ENCODE data around the gene SH3BP1. TPM values are rescaled to one million over a fixed set of nuclear protein-coding genes. Genes with fewer than 3 reads are reported as not detected.

The SH3BP1 gene
- total and polyA plus RNA-seq, 2 donors from 2014 or later: 2.2 to 12.8 TPM

DNA sequence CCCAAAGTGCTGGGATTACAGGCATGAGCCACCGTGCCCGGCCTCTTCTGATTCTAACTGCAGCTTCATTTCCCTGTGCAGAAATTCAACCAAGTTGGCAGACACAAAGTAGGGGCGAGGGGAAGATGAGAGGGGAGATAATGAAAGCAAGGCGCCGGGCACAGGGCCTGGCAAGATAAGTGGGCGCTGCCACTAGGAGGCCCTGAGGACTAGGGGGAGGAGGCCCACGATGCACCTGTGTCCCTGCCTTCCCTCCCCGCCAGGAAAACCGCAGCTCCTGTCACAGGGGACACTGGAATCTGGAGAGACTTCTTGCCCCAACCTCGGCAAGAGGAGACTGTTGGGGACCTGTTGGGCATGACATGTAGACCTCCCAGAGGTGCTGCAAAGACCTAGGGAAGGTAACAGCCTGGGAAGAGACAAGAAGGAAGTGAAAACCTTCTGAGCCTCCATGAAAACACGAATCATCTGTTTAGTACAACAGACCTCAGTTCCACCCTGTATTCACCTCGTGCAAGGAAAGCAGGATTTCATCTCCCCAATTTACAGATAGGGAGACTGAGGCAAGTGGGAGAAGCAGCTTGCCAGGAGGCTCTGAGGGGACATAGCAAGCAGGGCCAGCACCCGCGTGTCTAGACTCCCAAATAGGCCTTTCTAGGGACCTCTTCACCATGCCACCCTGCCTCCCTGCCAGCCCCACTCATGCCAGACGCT lies 32.9 kb downstream of the SH3BP1 start:
- TF ChIP-seq, protein P1, sequence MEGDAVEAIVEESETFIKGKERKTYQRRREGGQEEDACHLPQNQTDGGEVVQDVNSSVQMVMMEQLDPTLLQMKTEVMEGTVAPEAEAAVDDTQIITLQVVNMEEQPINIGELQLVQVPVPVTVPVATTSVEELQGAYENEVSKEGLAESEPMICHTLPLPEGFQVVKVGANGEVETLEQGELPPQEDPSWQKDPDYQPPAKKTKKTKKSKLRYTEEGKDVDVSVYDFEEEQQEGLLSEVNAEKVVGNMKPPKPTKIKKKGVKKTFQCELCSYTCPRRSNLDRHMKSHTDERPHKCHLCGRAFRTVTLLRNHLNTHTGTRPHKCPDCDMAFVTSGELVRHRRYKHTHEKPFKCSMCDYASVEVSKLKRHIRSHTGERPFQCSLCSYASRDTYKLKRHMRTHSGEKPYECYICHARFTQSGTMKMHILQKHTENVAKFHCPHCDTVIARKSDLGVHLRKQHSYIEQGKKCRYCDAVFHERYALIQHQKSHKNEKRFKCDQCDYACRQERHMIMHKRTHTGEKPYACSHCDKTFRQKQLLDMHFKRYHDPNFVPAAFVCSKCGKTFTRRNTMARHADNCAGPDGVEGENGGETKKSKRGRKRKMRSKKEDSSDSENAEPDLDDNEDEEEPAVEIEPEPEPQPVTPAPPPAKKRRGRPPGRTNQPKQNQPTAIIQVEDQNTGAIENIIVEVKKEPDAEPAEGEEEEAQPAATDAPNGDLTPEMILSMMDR (IDR thresholded peaks at IDR 0.05; ENCODE audit: borderline replicate concordance, extremely low read depth, insufficient read depth): no peak
- no peaks in the 10 kb centered on the region for H3K27me3 ChIP-seq (ENCODE audit: control insufficient read depth, insufficient read depth, low read length)
- no peak overlapping the region for H3K4me3 ChIP-seq (ENCODE audit: low read length in 3 of 3)
- H3K27ac ChIP-seq (ENCODE audit: low read depth in 2 of 2, low read length in 2 of 2): no peak overlapping the region
- H3K9ac ChIP-seq (ENCODE audit: low read length in 3 of 3): no peak overlapping the region
- H3K36me3 ChIP-seq (ENCODE audit: control insufficient read depth in 2 of 3, insufficient read depth in 3 of 3, low read length in 3 of 3): no peaks in the 10 kb centered on the region
- H3K4me1 ChIP-seq (ENCODE audit: control insufficient read depth in 2 of 3, insufficient read depth in 2 of 3, low read depth in 1 of 3, low read length in 3 of 3): peaks cover 0 to 10% (median 0%) of the 10 kb centered on the region in 3 donors
- DNase-seq: no peak
- no peak for FAIRE-seq
- H3K9me3 ChIP-seq (ENCODE audit: control insufficient read depth in 2 of 3, insufficient read depth in 1 of 3, low read length in 3 of 3): no peaks in the 10 kb centered on the region
- intact Hi-C loops (cut with DNase I): no loop called here

DNA sequence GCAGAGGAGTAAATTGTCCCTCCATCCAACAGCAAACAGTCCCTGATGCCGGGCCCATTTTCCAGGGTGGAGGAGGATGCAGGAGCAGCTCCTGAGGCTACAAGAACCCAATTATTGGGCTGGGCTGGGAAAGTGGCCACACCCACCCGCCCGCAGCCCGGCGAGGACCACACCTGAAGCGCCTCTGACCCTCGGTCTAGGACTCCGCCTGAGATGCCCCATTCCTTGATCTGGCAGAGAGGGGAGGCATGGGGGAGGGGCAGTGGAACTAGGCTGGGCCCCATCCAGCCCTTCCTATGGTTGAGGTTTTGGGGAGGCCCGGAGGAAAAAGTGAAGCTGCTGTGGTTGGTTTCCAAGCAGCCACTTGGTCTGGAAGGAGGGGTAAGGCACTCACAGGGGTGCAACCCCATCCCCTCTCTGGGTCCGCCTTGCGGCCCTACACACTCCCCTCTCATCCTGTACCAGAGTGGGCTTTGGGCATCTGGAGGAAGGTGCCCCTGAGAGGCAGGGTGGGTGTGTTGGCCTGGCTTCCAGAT lies 33.5 kb downstream of the SH3BP1 start:
- no peaks in the 10 kb centered on the region for H3K27me3 ChIP-seq (ENCODE audit: control insufficient read depth, insufficient read depth, low read length)
- TF ChIP-seq, protein P1 (IDR thresholded peaks at IDR 0.05; ENCODE audit: borderline replicate concordance, extremely low read depth, insufficient read depth): no peak
- FAIRE-seq (no peak), DNase-seq (no peak)
- intact Hi-C loops (cut with DNase I): no loop called here
- no peak overlapping the region for H3K4me3 ChIP-seq (ENCODE audit: low read length in 3 of 3)
- peaks cover 0 to 10% (median 0%) of the 10 kb centered on the region in 3 donors for H3K4me1 ChIP-seq (ENCODE audit: control insufficient read depth in 2 of 3, insufficient read depth in 2 of 3, low read depth in 1 of 3, low read length in 3 of 3)
- no peaks in the 10 kb centered on the region for H3K9me3 ChIP-seq (ENCODE audit: control insufficient read depth in 2 of 3, insufficient read depth in 1 of 3, low read length in 3 of 3)
- H3K9ac ChIP-seq (ENCODE audit: low read length in 3 of 3): no peak overlapping the region
- H3K36me3 ChIP-seq (ENCODE audit: control insufficient read depth in 2 of 3, insufficient read depth in 3 of 3, low read length in 3 of 3): no peaks in the 10 kb centered on the region
- H3K27ac ChIP-seq (ENCODE audit: low read depth in 2 of 2, low read length in 2 of 2): no peak overlapping the region

DNA sequence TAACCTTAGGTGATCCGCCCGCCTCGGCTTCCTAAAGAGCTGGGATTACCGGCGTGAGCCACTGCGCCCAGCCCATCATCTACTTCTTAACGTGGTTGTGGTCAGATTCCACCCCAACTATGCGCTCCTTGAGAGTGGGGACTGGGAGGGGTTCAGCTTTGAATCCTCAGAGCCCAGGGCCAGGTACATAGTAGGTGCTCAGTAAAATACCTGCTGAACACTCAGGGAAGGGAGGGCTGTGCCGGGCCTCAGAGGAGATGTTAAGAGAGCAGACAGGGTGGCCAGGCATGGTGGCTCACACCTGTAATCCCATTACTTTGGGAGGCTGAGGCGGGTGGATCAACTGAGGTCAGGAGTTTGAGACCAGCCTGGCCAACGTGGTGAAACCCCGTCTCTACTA lies 34.8 kb downstream of the SH3BP1 start:
- Histone ChIP-seq H3K9ac (ENCODE audit: low read length in 3 of 3) (no peak overlapping the region), H3K27ac (ENCODE audit: low read depth in 2 of 2, low read length in 2 of 2) (no peak overlapping the region), H3K4me3 (ENCODE audit: low read length in 3 of 3) (no peak overlapping the region), H3K36me3 (ENCODE audit: control insufficient read depth in 2 of 3, insufficient read depth in 3 of 3, low read length in 3 of 3) (no peaks in the 10 kb centered on the region), H3K4me1 (ENCODE audit: control insufficient read depth in 2 of 3, insufficient read depth in 2 of 3, low read depth in 1 of 3, low read length in 3 of 3) (peaks cover 0 to 10% (median 0%) of the 10 kb centered on the region in 3 donors), H3K27me3 (ENCODE audit: control insufficient read depth, insufficient read depth, low read length) (no peaks in the 10 kb centered on the region), H3K9me3 (ENCODE audit: control insufficient read depth in 2 of 3, insufficient read depth in 1 of 3, low read length in 3 of 3) (no peaks in the 10 kb centered on the region)
- intact Hi-C loops (cut with DNase I): no loop called here
- no peak for FAIRE-seq
- TF ChIP-seq, protein P1 (IDR thresholded peaks at IDR 0.05; ENCODE audit: borderline replicate concordance, extremely low read depth, insufficient read depth): no peak
- DNase-seq: no peak
